Mucosa of descending colon (tissue), 3 donors: ENCODE data around the gene DCAF17. TPM values are rescaled to one million over a fixed set of nuclear protein-coding genes. Genes with fewer than 3 reads are reported as not detected.
"Not testable (repeated sequence)": the region's sequence is repeated elsewhere in the genome, so short reads cannot be mapped to it uniquely, and the experiment has no call there.

Experiments
- ATAC-seq: fragments of 200-7000 bp; cut with Tn5 transposase; one replicate; pipeline ENCODE4 v1.9.1; 2020; ENCODE audit warnings: mild to moderate bottlenecking, moderate library complexity
- DNase-seq, 3 donors: peaks; one replicate each; pipeline ENCODE4 v3.0.0-alpha.2; 2020
- H3K36me3 ChIP-seq: fragments of 200-600 bp; one replicate; pipeline ENCODE4 v1.8.0; 2021; ENCODE audit warnings: low read depth, mild to moderate bottlenecking
- H3K4me1 ChIP-seq: fragments of 200-600 bp; one replicate; pipeline ENCODE4 v1.8.0; 2021; ENCODE audit warnings: low read depth, mild to moderate bottlenecking
- H3K4me3 ChIP-seq: fragments of 200-600 bp; one replicate; pipeline ENCODE4 v1.8.0; 2021; ENCODE audit warnings: mild to moderate bottlenecking
- H3K9me3 ChIP-seq: fragments of 200-600 bp; one replicate; pipeline ENCODE4 v1.8.0; 2021; ENCODE audit warnings: mild to moderate bottlenecking
- CTCF ChIP-seq: fragments of 200-600 bp; IDR thresholded peaks from one replicate; pipeline ENCODE4 v1.8.0; 2022; ENCODE audit warnings: antibody characterized with exemption, mild to moderate bottlenecking
- intact Hi-C, 2 donors: fragments of 100-400 bp; cut with DNase I in 1 of 2; cut with micrococcal nuclease in 1 of 2; formaldehyde crosslinking; loops; one replicate each; pipeline versions ENCODE4 v1.11.0 to v1.11.1; 2022; cut with DNase I, micrococcal nuclease
- total RNA-seq, 3 donors: library from RNA; stranded (reverse); fragmentation: NEBNext Ultra II Directional in 2 of 3; extraction: Animal tissue kit (Norgen Biotek cat#: 25700) in 2 of 3; gene quantifications; one replicate each; pipeline versions ENCODE4 v1.2.1 to v1.2.4, GENCODE V29; 2021 to 2023
- donor health status: DM: no; HTN: no; CAD: no; lungs with moderate emphysema.
- donor health status: DM: no; HTN: no; CAD: no.
- donor health status: DM: no; HTN: yes; CAD: no.

The DCAF17 gene
- total RNA-seq, 3 donors from 2014 or later = 12.0 to 21.5 (median 14.2) TPM

GRCh38 chr2:171416009-171416926, 17.8 kb upstream of the DCAF17 start:
- Histone ChIP-seq H3K36me3 (no peaks in the 10 kb centered on the region), H3K9me3 (no peaks in the 10 kb centered on the region), H3K4me3 (no peak overlapping the region), H3K4me1 (peaks cover 2% of the 10 kb centered on the region)
- peak; percentile 80 to 98 (median 84) for DNase-seq
- intact Hi-C loops = loop anchor here in 1 of 2 donors (10.0 kb wide), 2 partner anchors 261 to 441 kb away; no protein-coding TSS in a partner anchor
- TF ChIP-seq CTCF = peak; percentile 81
- peak; percentile 100 for ATAC-seq

GRCh38 chr2:171419333-171419732, 14.7 kb upstream of the DCAF17 start:
- intact Hi-C loops = loop anchor here in 1 of 2 donors (10.0 kb wide), 2 partner anchors 265 to 445 kb away; no protein-coding TSS in a partner anchor
- Histone ChIP-seq H3K9me3 (peaks cover 12% of the 10 kb centered on the region), H3K36me3 (no peaks in the 10 kb centered on the region), H3K4me1 (peaks cover 2% of the 10 kb centered on the region), H3K4me3 (no peak overlapping the region)
- no peak for DNase-seq
- TF ChIP-seq CTCF = no peak
- ATAC-seq = no peak

GRCh38 chr2:171420728-171421563, 13.1 kb upstream of the DCAF17 start:
- TF ChIP-seq CTCF = no peak
- DNase-seq = no peak
- Histone ChIP-seq H3K9me3 (peaks cover 15% of the 10 kb centered on the region), H3K4me3 (no peak overlapping the region), H3K4me1 (no peaks in the 10 kb centered on the region), H3K36me3 (no peaks in the 10 kb centered on the region)
- intact Hi-C loops = no loop called here
- no peak for ATAC-seq

- H3K4me3 ChIP-seq, intact Hi-C loops, H3K36me3 ChIP-seq, H3K4me1 ChIP-seq, DNase-seq, ATAC-seq: not testable (repeated sequence)
- peaks cover 15% of the 10 kb centered on the region for H3K9me3 ChIP-seq
These were observed 11.1 kb upstream of the DCAF17 start for GRCh38 chr2:171422710-171423495.

- H3K36me3 ChIP-seq = no peaks in the 10 kb centered on the region
- no peak overlapping the region for H3K4me3 ChIP-seq
- no peak for TF ChIP-seq CTCF
- intact Hi-C loops = loop anchor here in 1 of 2 donors (10.0 kb wide), 1 partner anchor 266 kb away; the partner anchor contains the start of gene TLK1
- H3K4me1 ChIP-seq = peaks cover 15% of the 10 kb centered on the region
- ATAC-seq (no peak), DNase-seq (no peak)
- no peaks in the 10 kb centered on the region for H3K9me3 ChIP-seq
These were observed 3.3 kb upstream of the DCAF17 start for GRCh38 chr2:171430516-171431410.
